Measurements from ENCODE around the gene HIKESHI. TPM values are rescaled to one million over a fixed set of nuclear protein-coding genes. Genes with fewer than 3 reads are reported as not detected.
"Not testable (repeated sequence)": the region's sequence is repeated elsewhere in the genome, so short reads cannot be mapped to it uniquely, and the experiment has no call there.

HIKESHI gene
- total RNA-seq, 2 donors from 2014 or later: 23.7 to 27.8 TPM

GRCh38 chr11:86287468-86287796, 14.6 kb upstream of the HIKESHI start:
- H3K27me3 ChIP-seq: no peaks in the 10 kb centered on the region
- peaks cover 3% of the 10 kb centered on the region for H3K36me3 ChIP-seq
- intact Hi-C loops (cut with DNase I): no loop called here
- no peaks in the 10 kb centered on the region for H3K9me3 ChIP-seq
- no peaks in the 10 kb centered on the region for H3K4me1 ChIP-seq
- H3K4me3 ChIP-seq: no peak overlapping the region
- no peak overlapping the region for H3K9ac ChIP-seq (ENCODE audit: low read depth in 2 of 2, low read length in 2 of 2)
- TF ChIP-seq CTCF (IDR thresholded peaks at IDR 0.05): no peak
- DNase-seq: no peak
- no peak overlapping the region for H3K27ac ChIP-seq

- no peaks in the 10 kb centered on the region for H3K9me3 ChIP-seq
- intact Hi-C loops (cut with DNase I): no loop called here
- H3K9ac ChIP-seq (ENCODE audit: low read depth in 2 of 2, low read length in 2 of 2): no peak overlapping the region
- H3K4me1 ChIP-seq: no peaks in the 10 kb centered on the region
- no peaks in the 10 kb centered on the region for H3K27me3 ChIP-seq
- no peak overlapping the region for H3K27ac ChIP-seq
- peaks cover 2% of the 10 kb centered on the region for H3K36me3 ChIP-seq
- no peak overlapping the region for H3K4me3 ChIP-seq
- no peak for DNase-seq
- no peak for TF ChIP-seq CTCF (IDR thresholded peaks at IDR 0.05)
Measured at GRCh38 chr11:86288776-86289507, 13.1 kb upstream of the HIKESHI start.

DNA sequence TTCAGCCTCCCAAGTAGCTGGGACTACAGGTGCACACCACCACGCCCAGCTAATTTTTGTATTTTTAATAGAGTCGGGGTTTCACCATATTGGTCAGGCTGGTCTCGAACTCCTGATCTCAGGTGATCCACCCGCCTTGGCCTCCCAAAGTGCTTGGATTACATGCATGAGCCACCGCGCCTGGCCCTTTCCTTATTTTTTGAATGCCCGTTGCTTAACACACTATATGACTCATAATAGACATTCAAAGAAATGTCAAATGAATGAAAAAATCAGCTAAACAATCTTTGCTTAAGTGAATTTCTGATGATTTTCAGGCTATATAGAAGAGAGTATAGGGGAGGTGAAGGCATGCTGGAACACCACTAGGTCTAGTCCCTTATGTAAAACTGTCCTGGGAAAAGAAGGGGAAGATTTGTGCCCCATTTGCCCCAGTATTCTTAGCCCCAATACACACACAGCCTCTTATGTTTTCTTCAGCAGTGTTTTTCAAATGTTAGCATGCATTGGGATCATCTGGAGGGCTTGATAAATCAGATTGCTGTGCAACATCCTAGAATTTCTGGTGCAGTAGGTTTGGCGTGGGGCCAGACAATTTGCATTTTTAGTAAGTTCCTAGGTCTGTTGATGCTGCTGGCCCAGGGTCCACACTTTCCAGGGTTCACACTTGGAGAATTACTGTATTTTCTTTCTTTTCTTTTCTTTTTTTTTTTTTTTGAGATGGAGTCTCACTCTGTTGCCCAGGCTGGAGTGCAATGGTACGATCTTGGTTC, 12.3 kb upstream of the HIKESHI start:
- not testable (repeated sequence) for H3K9me3 ChIP-seq; H3K4me1 ChIP-seq; DNase-seq; H3K9ac ChIP-seq (ENCODE audit: low read depth in 2 of 2, low read length in 2 of 2); H3K36me3 ChIP-seq; H3K27ac ChIP-seq; H3K27me3 ChIP-seq; H3K4me3 ChIP-seq
- intact Hi-C loops (cut with DNase I): loop anchor here (5.0 to 10.0 kb wide), 2 partner anchors 347 to 435 kb away; partner anchors contain the start of gene CCDC83

GRCh38 chr11:86291466-86292262, 10.4 kb upstream of the HIKESHI start:
- no peak overlapping the region for H3K4me3 ChIP-seq
- intact Hi-C loops (cut with DNase I): loop anchor here (5.0 to 10.0 kb wide), 2 partner anchors 349 to 437 kb away; partner anchors contain the start of gene CCDC83
- TF ChIP-seq CTCF (IDR thresholded peaks at IDR 0.05): peak; percentile 69
- no peak overlapping the region for H3K9ac ChIP-seq (ENCODE audit: low read depth in 2 of 2, low read length in 2 of 2)
- no peaks in the 10 kb centered on the region for H3K36me3 ChIP-seq
- no peaks in the 10 kb centered on the region for H3K9me3 ChIP-seq
- H3K27me3 ChIP-seq: no peaks in the 10 kb centered on the region
- H3K27ac ChIP-seq: no peak overlapping the region
- no peaks in the 10 kb centered on the region for H3K4me1 ChIP-seq
- peak; percentile 57 for DNase-seq

DNA sequence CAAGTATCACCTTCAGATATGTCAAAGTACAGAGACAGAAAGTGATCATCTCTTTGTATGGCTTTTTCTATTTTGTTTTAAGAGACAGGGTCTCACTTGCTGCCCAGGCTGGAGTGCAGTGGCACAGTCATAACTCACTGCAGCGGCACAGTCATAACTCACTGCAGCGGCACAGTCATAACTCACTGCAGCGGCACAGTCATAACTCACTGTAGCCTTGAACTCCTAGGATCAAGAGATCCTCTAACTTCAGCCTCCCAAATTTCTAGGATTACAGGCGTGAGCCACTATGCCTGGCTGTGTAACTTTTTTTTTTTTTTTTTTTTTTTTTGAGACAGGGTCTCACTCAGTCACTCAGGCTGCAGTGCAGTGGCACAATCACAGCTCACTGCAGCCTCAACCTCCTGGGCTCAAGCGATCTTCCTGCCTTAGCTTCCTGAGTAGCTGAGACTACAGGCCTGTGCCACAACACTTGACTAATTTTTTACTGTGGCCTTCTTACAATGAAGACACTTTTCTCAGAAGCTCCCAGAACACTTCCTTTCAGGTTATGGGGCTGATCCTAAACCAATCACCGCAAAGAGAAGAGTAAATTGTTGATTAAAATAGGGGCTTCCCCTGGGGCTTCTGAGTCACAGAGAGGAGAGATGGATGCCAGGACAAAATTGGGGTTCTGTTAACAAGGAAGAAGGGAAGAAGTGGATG, 9.0 kb upstream of the HIKESHI start:
- Histone ChIP-seq H3K9me3 (no peaks in the 10 kb centered on the region), H3K27ac (no peak overlapping the region), H3K4me3 (no peak overlapping the region), H3K9ac (ENCODE audit: low read depth in 2 of 2, low read length in 2 of 2) (no peak overlapping the region), H3K27me3 (no peaks in the 10 kb centered on the region), H3K4me1 (no peaks in the 10 kb centered on the region), H3K36me3 (no peaks in the 10 kb centered on the region)
- intact Hi-C loops (cut with DNase I): loop anchor here (5.0 to 10.0 kb wide), 2 partner anchors 351 to 438 kb away; partner anchors contain the start of gene CCDC83
- no peak for DNase-seq
- TF ChIP-seq CTCF (IDR thresholded peaks at IDR 0.05): no peak
